Esophagus muscularis mucosa (tissue), 4 donors: ENCODE measurements around the gene ANKRD16.

ENCODE experiments used
- CTCF ChIP-seq, 3 experiments: fragments of 200-600 bp in 2 of 3; fragments of 450-650 bp in 1 of 3; sonication (generic) in 2 of 3; IDR thresholded peaks; one replicate each; pipeline ENCODE4 v1.5.1; 2017 to 2019; ENCODE audit warnings: antibody characterized with exemption in 3 of 3, mild to moderate bottlenecking in 2 of 3, moderate library complexity in 1 of 3
- EP300 ChIP-seq: sonication (generic); formaldehyde crosslinking; IDR thresholded peaks from one replicate; pipeline ENCODE4 v1.6.1; 2017; ENCODE audit warnings: antibody characterized with exemption
- POLR2A ChIP-seq: fragments of 450-650 bp; IDR thresholded peaks from one replicate; pipeline ENCODE4 v1.6.1; 2017; ENCODE audit warnings: antibody characterized with exemption, moderate library complexity, mild to moderate bottlenecking, low read depth

- TF ChIP-seq CTCF (IDR thresholded peaks at IDR 0.05) (no peak), EP300 (no peak), POLR2A (no peak)
Observed at GRCh38 chr10:5854131-5854475, 35.6 kb downstream of the ANKRD16 start.
